GM19238 (cell line): Measurements from ENCODE around the gene HYKK.
A peak's percentile ranks its signal among the peaks of the same experiment; 100 is the strongest.
"Not testable (repeated sequence)": the region's sequence is repeated elsewhere in the genome, so short reads cannot be mapped to it uniquely, and the experiment has no call there.

Experiments used
- DNase-seq: peaks from one replicate; pipeline ENCODE4 v3.0.0; 2011; ENCODE audit warnings: low spot score; ENCODE audit not compliant: insufficient read length

Gene HYKK

GRCh38 chr15:78540141-78540870 is 32.9 kb downstream of the HYKK start, which contains the start of gene PSMA4:
TSS of gene PSMA4 (plus strand) at chr15:78540444. CDS start at chr15:78541928, 1,484 bp downstream.
- peak; percentile 87 for DNase-seq

- no peak for DNase-seq
Observed at GRCh38 chr15:78540871-78541743, 33.7 kb downstream of the HYKK start.

- DNase-seq: no peak
Observed at GRCh38 chr15:78541744-78542034, 34.3 kb downstream of the HYKK start.

- DNase-seq: no peak
Observed at GRCh38 chr15:78542647-78543046, 35.3 kb downstream of the HYKK start.

GRCh38 chr15:78550194-78550593 is 42.8 kb downstream of the HYKK start:
- DNase-seq: no peak

GRCh38 chr15:78550815-78551214 is 43.4 kb downstream of the HYKK start:
- DNase-seq: no peak

GRCh38 chr15:78551902-78552301 is 44.5 kb downstream of the HYKK start:
- DNase-seq: no peak

- DNase-seq: no peak
Observed at GRCh38 chr15:78552597-78552996, 45.2 kb downstream of the HYKK start.

- not testable (repeated sequence) for DNase-seq
Observed at GRCh38 chr15:78560201-78560600, 52.8 kb downstream of the HYKK start.

- no peak for DNase-seq
Observed at GRCh38 chr15:78561490-78561889, 54.1 kb downstream of the HYKK start.

- DNase-seq: no peak
Observed at GRCh38 chr15:78563092-78563491, 55.7 kb downstream of the HYKK start.

GRCh38 chr15:78564743-78565096 is 57.3 kb downstream of the HYKK start:
- no peak for DNase-seq

- peak; percentile 83 for DNase-seq
Observed at GRCh38 chr15:78565097-78565950, 57.9 kb downstream of the HYKK start, which contains the start of gene CHRNA5. TSS of gene CHRNA5 (plus strand) at chr15:78565520. CDS start at chr15:78565720, 200 bp downstream.

GRCh38 chr15:78565951-78566774 is 58.8 kb downstream of the HYKK start:
- DNase-seq: no peak

- DNase-seq: no peak
Observed at GRCh38 chr15:78567531-78567930, 60.2 kb downstream of the HYKK start.

- DNase-seq: no peak
Observed at GRCh38 chr15:78570710-78571109, 63.3 kb downstream of the HYKK start.

- DNase-seq: no peak
Observed at GRCh38 chr15:78571382-78571781, 64.0 kb downstream of the HYKK start.

GRCh38 chr15:78573416-78573815 is 66.0 kb downstream of the HYKK start:
- DNase-seq: no peak

- no peak for DNase-seq
Observed at GRCh38 chr15:78574944-78575343, 67.6 kb downstream of the HYKK start.
